HG02884 (cell line): Measurements from ENCODE around the gene TGM2.
A peak's percentile ranks its signal among the peaks of the same experiment; 100 is the strongest.

Experiments
- ATAC-seq: cut with Tn5 transposase; IDR thresholded peaks from one replicate; pipeline ENCODE4 v1.9.1; 2021; ENCODE audit warnings: mild to moderate bottlenecking, moderate library complexity; ENCODE audit not compliant: unreplicated experiment

The TGM2 gene

DNA sequence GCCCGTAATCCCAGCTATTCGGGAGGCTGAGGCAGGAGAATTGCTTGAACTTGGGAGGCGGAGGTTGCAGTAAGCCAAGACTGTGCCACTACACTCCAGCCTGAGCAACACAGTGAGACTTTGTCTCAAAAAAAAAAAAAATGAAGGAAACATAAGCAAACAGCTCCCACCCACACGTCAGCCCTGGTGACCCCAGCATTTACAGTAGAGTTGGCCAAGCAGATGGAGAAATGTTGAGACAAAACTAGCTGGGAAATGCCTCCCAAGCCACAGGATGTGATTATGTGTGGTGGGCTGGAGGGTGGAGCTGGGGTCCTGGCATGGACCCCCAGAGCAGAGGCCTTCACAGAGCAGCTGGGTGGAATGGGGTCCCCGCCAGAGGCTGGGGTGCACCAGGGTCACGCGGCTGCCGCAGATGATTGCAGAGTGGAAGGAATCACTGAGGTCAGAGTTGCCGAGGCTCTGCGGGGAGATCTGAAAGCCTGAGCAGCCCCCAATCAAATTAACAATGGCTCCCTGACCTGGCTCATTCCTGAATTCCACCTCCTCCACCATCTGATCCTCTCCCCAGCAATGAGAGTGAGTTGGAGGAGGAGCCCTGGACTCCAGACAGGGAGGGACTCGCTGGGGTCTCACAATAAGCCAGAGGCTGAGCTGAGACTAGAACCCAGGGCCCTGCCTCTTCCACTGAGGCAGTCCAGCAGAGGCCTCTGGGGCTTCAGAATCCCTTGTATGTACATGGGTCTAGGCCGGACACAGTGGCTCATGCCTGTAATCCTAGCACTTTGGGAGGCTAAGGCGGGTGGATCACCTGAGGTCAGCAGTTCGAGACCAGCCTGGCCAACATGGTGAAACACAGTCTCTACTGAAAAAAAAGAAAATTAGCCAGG is 34.7 kb upstream of the TGM2 start:
- no peak for ATAC-seq

DNA sequence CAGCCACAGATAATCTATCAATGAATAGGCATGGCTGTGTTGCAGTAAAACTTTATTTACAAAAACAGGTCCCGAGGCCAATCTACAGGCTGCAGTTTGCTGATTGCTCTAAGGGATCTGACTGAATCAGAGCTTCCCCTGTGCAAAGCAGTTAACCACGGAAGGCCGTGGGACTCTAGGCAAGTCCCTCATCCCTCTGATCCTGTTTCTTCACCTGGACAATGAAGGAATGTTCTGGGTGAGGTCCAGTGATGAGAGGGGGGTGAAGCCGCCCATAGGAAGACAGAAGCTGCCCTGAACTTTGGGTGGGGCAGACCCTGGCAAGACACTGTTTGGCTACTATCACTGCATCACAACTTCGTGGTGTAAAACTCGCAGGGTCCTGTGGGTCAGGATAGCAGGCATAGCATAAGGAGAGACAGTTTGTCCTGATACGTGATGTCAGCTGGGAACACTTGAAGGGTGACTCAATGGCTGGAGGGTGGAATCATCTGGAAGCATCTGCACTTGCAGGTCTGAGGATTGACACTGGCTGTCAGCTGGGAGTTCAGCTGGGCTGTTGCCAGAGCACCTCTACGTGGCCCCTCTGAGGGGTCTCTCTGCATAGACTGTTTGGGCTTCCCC is 33.3 kb upstream of the TGM2 start:
- ATAC-seq = no peak

DNA sequence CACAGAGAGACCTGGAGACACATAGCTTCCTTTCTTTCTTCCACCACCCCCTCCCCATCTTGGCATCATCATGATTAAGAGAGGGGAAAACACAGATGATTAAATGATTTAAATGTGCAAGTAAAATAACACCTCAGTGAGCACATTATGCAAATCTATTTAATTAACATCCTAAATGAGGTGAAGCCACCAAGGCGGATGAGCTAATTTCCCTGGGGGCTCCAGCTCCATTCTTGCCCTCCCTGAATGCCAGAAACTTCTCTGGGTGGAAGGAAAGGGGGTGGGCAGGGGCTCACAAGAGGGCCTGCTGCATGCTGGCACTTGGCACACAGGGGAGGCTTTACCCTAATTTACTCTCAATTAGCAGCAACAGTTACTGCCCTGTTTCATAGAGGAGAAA is 32.5 kb upstream of the TGM2 start:
- no peak for ATAC-seq

DNA sequence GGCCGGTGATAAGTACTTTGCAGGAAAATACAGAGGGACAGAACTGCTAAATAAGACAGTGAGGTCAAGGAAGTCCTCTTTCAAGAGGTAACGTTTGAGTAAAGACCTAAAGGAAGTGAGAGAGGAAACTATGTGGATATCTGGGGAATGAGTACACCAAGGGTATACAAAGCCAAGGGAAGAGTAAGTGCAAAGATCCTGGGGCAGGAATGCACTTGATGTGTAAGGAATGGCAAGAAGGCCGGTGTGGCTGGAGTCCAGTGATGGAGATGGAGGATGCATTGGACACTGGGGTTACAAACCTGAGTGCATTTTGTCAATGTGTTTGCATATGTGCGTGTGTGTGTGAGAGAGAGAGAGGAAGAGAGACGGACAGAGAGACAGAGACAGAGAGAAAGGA is 32.1 kb upstream of the TGM2 start:
- ATAC-seq = no peak

DNA sequence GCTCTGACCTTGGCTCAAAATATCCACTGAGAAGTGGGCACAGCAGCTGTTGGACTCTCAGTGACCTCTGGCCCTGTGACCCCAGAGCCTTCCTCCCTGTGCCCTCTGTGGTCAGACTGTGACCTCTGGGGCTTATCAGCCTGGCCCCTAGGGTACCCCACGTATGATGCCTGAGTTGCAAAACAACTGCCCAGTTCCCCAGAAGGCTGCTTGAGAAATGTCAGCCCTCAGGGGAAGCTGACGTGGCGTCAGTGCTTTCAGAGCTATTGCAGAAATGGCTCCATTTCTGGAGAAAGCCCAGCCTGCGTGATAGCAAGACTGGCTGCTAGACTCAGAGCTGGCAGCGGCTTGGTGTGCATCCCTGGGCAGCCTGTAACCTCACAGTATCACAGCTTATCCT is 31.5 kb upstream of the TGM2 start:
- ATAC-seq = no peak

DNA sequence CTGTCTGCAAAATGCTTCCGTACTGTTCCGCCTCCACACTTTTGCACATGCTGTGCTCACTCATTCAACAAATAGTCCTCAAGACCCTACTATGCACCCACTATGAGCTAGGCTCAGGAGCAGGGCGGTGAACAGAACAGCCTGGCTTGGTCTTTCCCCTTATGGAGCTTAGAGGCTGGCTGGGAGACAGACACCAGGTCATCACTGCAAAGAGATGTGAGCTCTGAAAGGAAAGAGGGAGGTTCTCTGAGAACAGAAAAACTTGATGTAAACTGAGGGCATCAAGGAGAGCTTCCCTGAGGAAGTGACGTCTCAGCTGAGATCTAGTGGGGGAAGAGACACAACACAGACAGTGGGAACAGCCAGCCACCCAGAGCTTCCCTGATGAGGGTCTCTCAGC is 31.0 kb upstream of the TGM2 start:
- ATAC-seq = no peak

DNA sequence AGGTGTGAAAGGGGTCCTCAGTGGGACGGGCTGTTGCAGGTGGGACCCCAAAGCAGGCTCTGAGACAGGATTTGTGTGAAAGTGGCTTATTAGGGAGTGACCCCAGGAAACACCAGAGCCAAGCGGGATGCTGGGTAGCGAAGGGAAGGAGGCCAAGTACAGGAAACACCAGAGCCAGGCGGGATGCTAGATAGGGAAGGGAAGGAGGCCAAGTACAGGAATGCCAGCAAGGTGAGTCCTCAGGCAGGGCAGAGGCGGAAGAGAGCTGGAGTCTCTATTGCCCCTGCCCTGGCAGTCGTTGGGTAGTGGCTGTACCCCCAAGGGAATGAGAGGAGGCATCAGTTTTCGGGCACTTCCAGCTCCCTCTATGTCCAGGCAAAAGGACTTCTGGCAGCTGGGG is 30.5 kb upstream of the TGM2 start:
- ATAC-seq = no peak

DNA sequence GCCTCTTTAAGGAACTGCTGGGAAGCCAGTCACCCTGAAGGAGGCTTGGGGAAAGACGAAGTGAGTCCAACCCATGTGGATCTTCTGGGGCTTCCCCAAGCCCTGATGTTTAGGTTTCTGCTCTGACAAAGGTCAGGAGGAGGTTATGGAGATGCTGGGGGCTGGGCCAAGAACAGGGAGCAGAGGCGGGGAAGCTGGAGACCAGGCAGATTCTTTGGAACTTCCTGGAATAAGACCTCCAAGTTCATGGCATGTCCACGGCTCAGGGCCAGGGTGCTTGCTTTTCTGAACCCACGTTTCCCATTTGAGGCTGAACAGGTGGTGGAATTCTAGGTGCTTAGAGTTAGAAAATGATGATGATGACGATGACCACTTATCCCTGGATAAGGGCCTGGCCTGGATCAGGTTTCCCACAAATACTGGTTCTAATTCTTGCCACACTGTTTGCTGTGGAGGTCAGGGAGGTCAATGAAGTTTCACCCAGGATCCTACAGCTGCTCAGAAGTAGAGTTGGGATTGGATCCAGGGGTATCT is 30.0 kb upstream of the TGM2 start:
- no peak for ATAC-seq

DNA sequence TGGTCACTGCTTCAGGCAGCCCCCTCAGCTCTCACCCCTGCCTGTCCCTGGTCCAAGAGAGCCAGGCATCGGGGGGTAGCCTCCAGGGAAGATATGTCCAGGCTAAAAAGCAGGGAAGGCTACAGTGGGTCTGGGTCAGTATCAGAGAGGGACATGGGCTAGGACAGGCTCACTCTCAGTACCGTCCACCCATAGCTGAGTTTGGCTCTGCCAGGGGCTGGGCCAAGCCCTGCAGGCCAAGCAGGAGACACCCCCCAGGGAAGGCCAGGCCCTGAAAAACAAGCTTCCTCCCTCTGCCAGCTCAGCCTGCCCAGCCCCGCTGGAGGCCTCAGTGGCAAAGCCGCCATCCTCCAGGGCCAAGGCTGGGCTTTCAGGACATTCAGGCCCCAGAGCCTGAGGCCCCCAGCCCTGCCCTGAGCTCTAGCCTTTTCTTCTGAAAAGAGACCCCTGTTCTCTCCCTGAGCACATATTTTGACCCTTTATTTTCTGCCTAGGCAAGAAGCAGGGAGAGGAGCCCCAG is 28.6 kb upstream of the TGM2 start:
- ATAC-seq = no peak

DNA sequence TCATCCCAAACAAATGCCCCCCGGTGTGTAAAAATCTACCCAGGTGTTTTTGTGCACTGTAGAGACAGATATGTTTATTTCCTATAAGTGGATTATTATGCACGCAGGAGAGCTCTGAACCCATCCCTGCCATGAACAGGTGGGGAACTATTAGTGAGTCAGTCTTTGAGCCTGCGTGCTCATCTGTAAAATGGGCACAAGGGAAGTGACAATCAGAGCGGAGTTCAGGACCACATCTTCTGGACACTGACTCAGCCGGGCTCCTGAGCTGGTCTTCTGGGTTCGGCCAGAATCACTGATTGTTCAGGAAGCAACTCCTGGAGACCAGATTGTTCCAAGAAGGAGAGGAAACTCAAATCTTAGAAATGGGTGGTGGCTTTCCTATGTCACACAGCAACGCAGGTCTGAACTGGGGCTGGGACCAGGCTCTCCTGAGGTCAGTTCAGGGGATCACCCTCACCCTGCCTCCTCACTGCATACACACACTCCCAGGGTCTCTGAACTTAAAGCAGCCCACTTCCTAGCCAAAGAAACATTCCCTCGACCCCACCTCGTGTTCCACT is 27.3 kb upstream of the TGM2 start:
- ATAC-seq = no peak

DNA sequence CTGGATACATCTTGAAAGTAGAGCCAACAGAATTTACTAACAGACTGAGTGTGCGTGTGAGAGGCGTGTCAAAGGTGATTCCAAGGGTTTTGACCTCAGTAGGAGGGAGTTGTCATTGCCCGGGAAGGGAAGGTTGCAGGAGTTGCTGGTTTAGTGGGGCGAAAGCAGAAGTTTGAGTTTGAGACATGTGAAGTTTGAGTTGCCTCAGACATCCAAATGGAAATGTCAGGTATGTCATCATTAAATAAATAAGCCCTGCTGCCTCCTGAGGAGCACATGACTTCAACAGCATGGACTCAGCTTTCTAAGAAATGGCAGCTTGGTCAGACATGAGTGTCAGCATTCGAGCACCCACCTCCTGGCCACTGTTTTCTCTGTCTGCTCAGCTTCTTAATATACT is 26.6 kb upstream of the TGM2 start:
- ATAC-seq = no peak

DNA sequence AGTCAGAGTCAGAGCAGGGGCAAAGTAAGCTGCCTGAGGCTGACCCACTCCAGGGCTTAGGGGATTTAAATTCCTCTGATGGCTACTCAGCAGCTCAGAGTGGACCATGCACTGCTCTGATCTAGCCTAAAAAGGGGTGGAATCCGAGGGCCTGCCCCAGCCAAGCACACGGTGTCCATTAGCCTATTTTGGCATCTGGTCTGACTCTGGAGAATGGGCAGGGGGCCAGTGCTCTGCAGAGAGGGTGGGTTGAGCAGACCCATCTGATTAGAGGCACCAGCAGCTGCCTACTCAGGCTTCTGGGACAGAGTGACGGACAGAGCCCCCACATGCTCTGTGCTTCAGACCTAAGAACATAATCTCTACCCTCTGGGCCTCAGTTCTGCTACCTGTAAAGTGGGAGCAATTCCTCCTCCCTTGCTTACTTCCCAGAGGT is 25.9 kb upstream of the TGM2 start:
- ATAC-seq = no peak

DNA sequence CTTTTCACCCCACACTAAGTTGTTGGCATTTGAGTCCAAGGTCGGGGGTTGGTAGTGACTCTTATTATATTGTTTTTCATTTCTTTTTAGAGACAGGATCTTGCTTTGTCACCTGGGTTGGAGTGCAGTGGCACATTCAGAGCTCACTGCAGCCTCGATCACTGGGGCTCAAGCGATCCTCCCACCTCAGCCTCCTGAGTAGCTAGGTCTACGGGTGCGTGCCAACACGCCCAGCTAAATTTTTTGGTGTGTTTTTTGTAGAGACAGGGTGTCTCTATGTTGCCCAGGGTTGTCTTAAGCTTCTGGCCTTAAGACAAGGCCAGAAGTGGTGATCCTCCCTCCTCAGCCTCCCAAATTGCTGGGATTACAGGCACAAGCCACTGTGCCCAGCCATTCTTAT is 25.1 kb upstream of the TGM2 start:
- no peak for ATAC-seq

DNA sequence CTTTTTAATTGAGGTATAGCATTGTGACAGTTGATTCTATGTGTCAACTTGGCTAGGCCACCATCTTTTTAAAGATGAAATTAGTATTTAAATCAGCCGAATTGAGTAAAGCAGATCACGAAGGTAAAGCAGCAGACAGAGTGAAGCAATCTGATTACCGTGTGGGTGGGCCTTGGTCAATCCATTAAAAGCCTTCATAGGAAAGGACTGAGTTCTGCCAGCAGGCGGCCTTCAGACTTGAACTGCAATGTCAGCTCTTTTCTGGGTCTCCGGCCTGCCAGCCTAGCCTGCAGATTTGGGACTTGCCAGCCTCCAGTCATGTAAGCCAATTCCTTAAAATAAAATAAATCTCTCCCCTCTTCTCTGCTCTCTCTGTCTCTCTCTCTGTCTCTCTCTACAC is 22.4 kb upstream of the TGM2 start:
- no peak for ATAC-seq

DNA sequence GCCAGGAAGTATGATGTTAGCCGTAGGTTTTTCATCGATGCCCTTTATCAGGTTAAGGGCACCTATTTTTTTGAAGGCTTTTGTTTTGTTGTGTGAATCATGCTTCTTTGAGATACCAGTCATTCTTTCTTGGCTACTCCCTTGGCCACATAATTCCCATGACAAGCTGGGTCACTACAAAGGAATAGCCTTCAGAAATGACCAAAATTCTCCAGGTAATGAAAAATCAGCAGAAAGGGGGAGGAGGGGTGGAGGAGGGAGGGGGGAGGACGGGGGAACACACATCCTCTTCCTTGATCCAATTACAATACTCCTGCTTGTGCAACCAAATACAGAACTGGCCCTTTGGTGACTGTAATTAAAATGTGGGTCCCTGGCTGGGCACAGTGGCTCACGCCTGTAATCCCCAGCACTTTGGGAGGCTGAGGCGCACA is 21.7 kb upstream of the TGM2 start:
- no peak for ATAC-seq

DNA sequence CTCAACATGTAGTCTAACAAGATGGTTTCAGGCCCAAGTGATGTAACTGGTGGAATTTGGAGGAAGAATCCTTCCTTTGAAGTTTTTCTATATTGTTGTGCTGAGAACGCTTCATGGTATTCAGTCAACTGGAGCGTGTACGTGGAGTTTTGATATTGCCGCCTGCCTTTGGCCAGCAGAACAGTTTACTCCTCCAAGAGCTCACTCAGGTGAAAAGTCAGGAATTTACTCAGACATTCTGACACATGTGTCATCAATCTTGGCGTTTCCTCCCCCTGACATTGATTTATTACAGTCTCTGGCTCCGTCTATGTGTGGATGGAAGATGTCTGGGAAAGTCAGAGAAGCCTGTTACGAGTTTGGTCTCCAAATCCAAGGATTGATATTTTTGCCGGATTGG is 19.0 kb upstream of the TGM2 start:
- no peak for ATAC-seq

DNA sequence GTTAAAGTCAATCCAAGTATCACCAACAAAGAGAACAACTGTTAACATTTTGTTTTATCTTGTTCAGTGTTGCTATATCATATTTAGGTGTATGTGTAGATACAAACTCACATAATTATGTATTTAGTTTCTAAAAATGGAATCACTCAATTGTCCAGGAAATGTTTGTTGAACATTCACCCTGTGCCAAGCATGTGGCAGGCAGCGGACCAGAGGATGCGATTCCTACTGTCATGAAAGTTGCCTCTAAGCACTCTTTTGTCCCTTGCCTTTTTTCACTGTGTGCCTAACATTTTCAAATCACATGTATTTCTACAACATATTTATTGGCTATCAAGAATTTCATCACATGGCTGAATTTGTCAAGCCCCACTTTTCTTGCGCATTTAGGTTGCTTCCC is 16.9 kb upstream of the TGM2 start:
- no peak for ATAC-seq

DNA sequence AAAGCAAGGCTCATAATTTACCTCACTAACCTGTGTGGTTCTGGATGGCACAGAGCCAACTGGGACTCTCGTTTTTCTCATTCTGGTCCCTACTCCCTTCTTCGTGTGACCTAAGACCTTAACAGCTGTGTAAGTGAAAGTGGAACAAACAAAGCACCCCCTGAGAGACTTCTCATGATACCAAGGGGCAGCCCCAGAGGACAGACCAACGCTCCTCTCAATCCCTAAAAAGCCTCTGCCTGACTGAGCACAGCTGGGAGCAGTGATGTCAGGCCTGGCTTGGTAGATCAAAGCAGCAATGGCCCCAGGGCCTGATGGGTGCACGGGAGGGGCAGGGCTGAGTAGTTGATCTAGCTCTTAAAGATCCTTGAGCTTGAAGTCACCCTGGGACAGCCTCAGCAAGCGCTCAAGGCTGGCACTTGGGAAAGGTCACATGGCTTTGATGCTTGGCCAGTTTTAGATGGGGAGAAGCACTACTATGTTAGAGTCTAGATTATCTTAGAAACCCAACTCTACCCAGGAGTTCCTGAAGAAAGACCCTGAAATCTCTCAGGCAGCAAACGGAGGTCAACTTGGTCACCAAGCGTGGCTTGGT is 16.2 kb upstream of the TGM2 start:
- ATAC-seq = peak; percentile 76

DNA sequence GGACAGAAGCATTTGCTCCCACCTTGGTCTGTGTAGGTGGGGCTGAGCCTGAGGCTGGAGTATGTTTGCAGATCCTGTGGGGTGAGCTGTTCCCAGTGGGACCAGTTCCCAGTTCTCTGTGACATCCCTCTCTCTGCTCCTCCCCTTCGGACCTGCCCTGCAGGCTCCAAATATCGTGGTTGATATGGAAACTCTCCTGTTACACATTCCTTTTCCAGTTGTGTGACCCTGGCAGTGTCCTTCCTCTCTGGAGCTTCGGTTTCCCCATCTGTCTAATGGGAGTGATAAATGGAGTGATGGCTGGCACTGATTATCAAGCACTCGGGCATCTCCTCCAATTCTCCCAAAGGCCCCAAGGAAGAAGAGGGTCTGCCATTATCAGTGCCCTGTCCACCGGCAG is 15.7 kb upstream of the TGM2 start:
- ATAC-seq = no peak

DNA sequence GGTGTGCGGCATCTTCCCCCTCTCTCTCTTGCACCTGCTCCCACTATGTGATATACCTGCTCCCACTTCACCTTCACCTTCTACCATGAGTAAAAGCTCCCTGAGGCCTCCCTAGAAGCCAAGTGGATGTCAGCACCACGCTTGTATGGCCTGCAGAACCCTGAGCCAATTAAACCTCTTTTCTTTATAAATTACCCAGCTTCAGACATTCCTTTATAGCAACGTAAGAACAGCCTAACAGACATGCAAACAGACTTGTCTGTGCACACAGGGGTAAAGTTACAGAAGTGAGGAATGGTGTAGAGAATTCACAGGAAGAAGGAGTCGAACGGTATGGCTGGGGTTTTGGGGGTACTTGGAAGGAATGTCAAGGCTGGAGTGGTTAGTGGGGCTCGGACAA is 14.8 kb upstream of the TGM2 start:
- ATAC-seq = no peak

DNA sequence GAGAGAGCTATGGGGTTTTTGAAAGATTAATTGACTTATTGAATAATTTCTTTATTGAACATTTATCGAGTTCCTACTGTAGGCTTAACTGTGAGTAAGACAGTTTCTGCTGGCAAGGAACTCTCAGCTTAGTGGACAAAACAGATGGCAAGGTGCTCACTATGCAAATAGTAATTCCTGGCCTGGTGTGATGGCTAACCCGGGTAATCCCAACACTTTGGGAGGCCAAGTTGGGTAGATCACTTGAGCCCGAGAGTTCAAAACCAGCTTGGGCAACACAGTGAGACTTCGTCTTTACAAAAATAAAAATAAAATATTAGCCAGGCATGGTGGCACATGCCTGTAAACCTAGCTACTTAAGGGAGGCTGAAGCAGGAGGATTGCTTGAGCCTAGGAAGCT is 13.5 kb upstream of the TGM2 start:
- ATAC-seq = no peak
